Measurements from ENCODE around the gene MON2.

GRCh38 chr12:62532333-62532732 lies 65.7 kb downstream of the MON2 start:
- TF ChIP-seq, protein P1, sequence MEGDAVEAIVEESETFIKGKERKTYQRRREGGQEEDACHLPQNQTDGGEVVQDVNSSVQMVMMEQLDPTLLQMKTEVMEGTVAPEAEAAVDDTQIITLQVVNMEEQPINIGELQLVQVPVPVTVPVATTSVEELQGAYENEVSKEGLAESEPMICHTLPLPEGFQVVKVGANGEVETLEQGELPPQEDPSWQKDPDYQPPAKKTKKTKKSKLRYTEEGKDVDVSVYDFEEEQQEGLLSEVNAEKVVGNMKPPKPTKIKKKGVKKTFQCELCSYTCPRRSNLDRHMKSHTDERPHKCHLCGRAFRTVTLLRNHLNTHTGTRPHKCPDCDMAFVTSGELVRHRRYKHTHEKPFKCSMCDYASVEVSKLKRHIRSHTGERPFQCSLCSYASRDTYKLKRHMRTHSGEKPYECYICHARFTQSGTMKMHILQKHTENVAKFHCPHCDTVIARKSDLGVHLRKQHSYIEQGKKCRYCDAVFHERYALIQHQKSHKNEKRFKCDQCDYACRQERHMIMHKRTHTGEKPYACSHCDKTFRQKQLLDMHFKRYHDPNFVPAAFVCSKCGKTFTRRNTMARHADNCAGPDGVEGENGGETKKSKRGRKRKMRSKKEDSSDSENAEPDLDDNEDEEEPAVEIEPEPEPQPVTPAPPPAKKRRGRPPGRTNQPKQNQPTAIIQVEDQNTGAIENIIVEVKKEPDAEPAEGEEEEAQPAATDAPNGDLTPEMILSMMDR (conservative IDR thresholded peaks at IDR 0.05): no peak
- TF ChIP-seq EZH2 (IDR thresholded peaks at IDR 0.05; ENCODE audit: low read depth): no peak
